Activated B cell treated with CpG ODN at 0.5 μM for 24 hours (primary cell): ENCODE results near the gene ZNF512. TPM values are rescaled to one million over a fixed set of nuclear protein-coding genes. Genes with fewer than 3 reads are reported as not detected.

Source experiments
- ATAC-seq: fragments of 200-7000 bp; cut with Tn5 transposase; one replicate; pipeline ENCODE4 v1.10.0; 2021; ENCODE audit warnings: low read depth, mild to moderate bottlenecking, moderate library complexity
- CTCF ChIA-PET: fragments of 350-600 bp; sonication (Branson Sonifier 250); formaldehyde crosslinking; loops from one replicate; lab custom pipeline; 2021; ENCODE audit warnings: antibody characterized with exemption; lab: Charles Lee
- POLR2A ChIA-PET: fragments of 350-600 bp; sonication (Branson Sonifier 250); formaldehyde crosslinking; loops from one replicate; lab custom pipeline; 2021; ENCODE audit warnings: antibody characterized with exemption; lab: Charles Lee
- DNase-seq: peaks from one replicate; pipeline ENCODE4 v3.0.0; 2022
- H3K27ac Mint-ChIP-seq: one replicate; pipeline ENCODE4 v1.8.0; 2020; ENCODE audit warnings: mixed read lengths
- H3K27me3 Mint-ChIP-seq: one replicate; pipeline ENCODE4 v1.8.0; 2021; ENCODE audit warnings: mixed read lengths
- H3K36me3 Mint-ChIP-seq: one replicate; pipeline ENCODE4 v1.8.0; 2021; ENCODE audit warnings: low read depth, mixed read lengths
- H3K4me1 Mint-ChIP-seq: one replicate; pipeline ENCODE4 v1.8.0; 2021; ENCODE audit warnings: mixed read lengths
- H3K4me3 Mint-ChIP-seq: one replicate; pipeline ENCODE4 v1.8.0; 2020; ENCODE audit warnings: mild to moderate bottlenecking, mixed read lengths
- H3K9me3 Mint-ChIP-seq: one replicate; pipeline ENCODE4 v1.8.0; 2020; ENCODE audit warnings: mixed read lengths
- intact Hi-C: fragments of 100-400 bp; cut with micrococcal nuclease; formaldehyde crosslinking; loops from one replicate; pipeline ENCODE4 v1.15.1; 2024
- total RNA-seq: library from RNA; stranded (reverse); gene quantifications from 2 replicates; pipeline ENCODE4 v1.2.3, GENCODE V29; 2022
- TF ChIP-seq, protein P1 (sequence below): fragments of 200-600 bp; IDR thresholded peaks from one replicate; pipeline ENCODE4 v1.8.0; 2022; ENCODE audit warnings: antibody characterized with exemption, mild to moderate bottlenecking

Gene ZNF512
- total RNA-seq, 1 donor from 2014 or later, result 48.7 TPM

GRCh38 chr2:27647737-27648136 is 64.9 kb downstream of the ZNF512 start:
- no peaks in the 10 kb centered on the region for H3K4me1 Mint-ChIP-seq
- POLR2A ChIA-PET, result no interaction called here
- intact Hi-C loops, result no loop called here
- no peak overlapping the region for H3K27ac Mint-ChIP-seq
- H3K4me3 Mint-ChIP-seq, result no peak overlapping the region
- H3K36me3 Mint-ChIP-seq, result peaks cover 72% of the 10 kb centered on the region
- no peaks in the 10 kb centered on the region for H3K9me3 Mint-ChIP-seq
- no peaks in the 10 kb centered on the region for H3K27me3 Mint-ChIP-seq
- no peak for DNase-seq
- CTCF ChIA-PET, result interaction anchor here (1.8 kb wide), 1 partner anchor 36 kb away, joined by 4 read pairs; no protein-coding TSS in a partner anchor
- TF ChIP-seq, protein P1, sequence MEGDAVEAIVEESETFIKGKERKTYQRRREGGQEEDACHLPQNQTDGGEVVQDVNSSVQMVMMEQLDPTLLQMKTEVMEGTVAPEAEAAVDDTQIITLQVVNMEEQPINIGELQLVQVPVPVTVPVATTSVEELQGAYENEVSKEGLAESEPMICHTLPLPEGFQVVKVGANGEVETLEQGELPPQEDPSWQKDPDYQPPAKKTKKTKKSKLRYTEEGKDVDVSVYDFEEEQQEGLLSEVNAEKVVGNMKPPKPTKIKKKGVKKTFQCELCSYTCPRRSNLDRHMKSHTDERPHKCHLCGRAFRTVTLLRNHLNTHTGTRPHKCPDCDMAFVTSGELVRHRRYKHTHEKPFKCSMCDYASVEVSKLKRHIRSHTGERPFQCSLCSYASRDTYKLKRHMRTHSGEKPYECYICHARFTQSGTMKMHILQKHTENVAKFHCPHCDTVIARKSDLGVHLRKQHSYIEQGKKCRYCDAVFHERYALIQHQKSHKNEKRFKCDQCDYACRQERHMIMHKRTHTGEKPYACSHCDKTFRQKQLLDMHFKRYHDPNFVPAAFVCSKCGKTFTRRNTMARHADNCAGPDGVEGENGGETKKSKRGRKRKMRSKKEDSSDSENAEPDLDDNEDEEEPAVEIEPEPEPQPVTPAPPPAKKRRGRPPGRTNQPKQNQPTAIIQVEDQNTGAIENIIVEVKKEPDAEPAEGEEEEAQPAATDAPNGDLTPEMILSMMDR, result no peak
- ATAC-seq, result no peak

GRCh38 chr2:27651056-27651455 is 68.2 kb downstream of the ZNF512 start:
- Mint-ChIP-seq H3K36me3 (peaks cover 84% of the 10 kb centered on the region), H3K4me3 (no peak overlapping the region)
- POLR2A ChIA-PET, result no interaction called here

DNA sequence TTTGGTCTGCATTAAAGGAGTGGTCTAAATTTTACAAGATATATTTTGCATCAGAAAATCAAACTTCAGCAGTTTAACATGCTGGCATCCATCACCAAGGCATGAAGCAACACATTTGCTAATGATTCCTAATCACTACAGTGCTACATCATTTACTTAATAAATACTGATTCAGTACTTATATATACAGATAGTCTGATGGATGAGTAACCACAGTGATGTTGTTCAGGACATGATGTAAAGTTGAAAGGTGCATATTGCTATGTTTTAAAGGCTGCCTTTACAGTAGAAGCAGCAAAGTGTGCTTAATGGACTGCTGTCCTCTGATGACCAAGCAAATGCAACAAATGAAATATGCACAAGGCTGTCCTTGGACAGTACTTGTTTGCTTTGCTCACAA is 69.5 kb downstream of the ZNF512 start:
- Mint-ChIP-seq H3K27me3 (no peaks in the 10 kb centered on the region), H3K4me1 (peaks cover 6% of the 10 kb centered on the region), H3K4me3 (no peak overlapping the region), H3K9me3 (no peaks in the 10 kb centered on the region), H3K27ac (no peak overlapping the region), H3K36me3 (peaks cover 84% of the 10 kb centered on the region)
- TF ChIP-seq, protein P1, result no peak
- no peak for DNase-seq
- CTCF ChIA-PET, result no interaction called here
- POLR2A ChIA-PET, result no interaction called here
- no peak for ATAC-seq
- intact Hi-C loops, result no loop called here

More at GRCh38 chr2:27651056-27651455, 68.2 kb downstream of the ZNF512 start:
- no peaks in the 10 kb centered on the region for H3K9me3 Mint-ChIP-seq
- peaks cover 6% of the 10 kb centered on the region for H3K4me1 Mint-ChIP-seq
- TF ChIP-seq, protein P1, result no peak
- CTCF ChIA-PET, result interaction anchor here (0.6 kb wide), 1 partner anchor 709 kb away, joined by 3 read pairs; no protein-coding TSS in a partner anchor
- no peak overlapping the region for H3K27ac Mint-ChIP-seq
- no peak for DNase-seq
- intact Hi-C loops, result no loop called here
- H3K27me3 Mint-ChIP-seq, result no peaks in the 10 kb centered on the region
- ATAC-seq, result no peak

GRCh38 chr2:27652790-27653189 is 69.9 kb downstream of the ZNF512 start:
- H3K9me3 Mint-ChIP-seq, result no peaks in the 10 kb centered on the region
- peaks cover 82% of the 10 kb centered on the region for H3K36me3 Mint-ChIP-seq
- DNase-seq, result no peak
- TF ChIP-seq, protein P1, result no peak
- H3K27ac Mint-ChIP-seq, result no peak overlapping the region
- no peaks in the 10 kb centered on the region for H3K27me3 Mint-ChIP-seq
- intact Hi-C loops, result no loop called here
- ChIA-PET CTCF (no interaction called here), POLR2A (no interaction called here)
- ATAC-seq, result no peak
- H3K4me1 Mint-ChIP-seq, result peaks cover 6% of the 10 kb centered on the region
- H3K4me3 Mint-ChIP-seq, result no peak overlapping the region

DNA sequence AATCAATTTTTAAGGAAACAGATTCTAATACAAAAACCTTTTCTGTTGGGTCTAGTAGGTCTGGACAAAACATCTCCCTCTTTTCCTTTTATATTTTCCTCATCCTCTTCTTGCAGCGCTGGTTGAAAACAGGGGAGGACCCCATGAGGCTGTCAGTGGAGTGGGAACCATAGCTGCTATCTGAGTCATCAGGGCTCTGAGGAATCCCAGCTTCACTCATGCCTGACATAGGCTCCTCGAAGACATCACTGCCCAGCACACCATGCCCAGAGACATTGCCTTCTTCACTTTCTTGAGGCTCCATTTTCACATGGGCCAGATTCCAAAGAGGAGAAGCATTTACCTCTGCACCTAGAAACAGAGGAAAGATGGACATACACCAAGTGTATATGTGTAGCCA is 70.6 kb downstream of the ZNF512 start:
- Mint-ChIP-seq H3K27me3 (no peaks in the 10 kb centered on the region), H3K27ac (no peak overlapping the region), H3K4me1 (peaks cover 6% of the 10 kb centered on the region), H3K4me3 (no peak overlapping the region), H3K36me3 (peaks cover 79% of the 10 kb centered on the region), H3K9me3 (no peaks in the 10 kb centered on the region)
- CTCF ChIA-PET, result no interaction called here
- no peak for ATAC-seq
- intact Hi-C loops, result no loop called here
- TF ChIP-seq, protein P1, result no peak
- no peak for DNase-seq
- POLR2A ChIA-PET, result no interaction called here
